GM12873 (cell line): ENCODE results near the gene C6orf118.

Experiments
- TF ChIP-seq, protein P1 (sequence below): IDR thresholded peaks from 2 replicates; pipeline ENCODE4 v1.5.1; 2012; ENCODE audit warnings: low read depth, mild to moderate bottlenecking, moderate library complexity, low read length, control low read depth; ENCODE audit not compliant: insufficient read depth; ENCODE audit errors: missing control alignments

C6orf118 gene

GRCh38 chr6:165272585-165272984 lies 36.8 kb downstream of the C6orf118 start:
- TF ChIP-seq, protein P1, sequence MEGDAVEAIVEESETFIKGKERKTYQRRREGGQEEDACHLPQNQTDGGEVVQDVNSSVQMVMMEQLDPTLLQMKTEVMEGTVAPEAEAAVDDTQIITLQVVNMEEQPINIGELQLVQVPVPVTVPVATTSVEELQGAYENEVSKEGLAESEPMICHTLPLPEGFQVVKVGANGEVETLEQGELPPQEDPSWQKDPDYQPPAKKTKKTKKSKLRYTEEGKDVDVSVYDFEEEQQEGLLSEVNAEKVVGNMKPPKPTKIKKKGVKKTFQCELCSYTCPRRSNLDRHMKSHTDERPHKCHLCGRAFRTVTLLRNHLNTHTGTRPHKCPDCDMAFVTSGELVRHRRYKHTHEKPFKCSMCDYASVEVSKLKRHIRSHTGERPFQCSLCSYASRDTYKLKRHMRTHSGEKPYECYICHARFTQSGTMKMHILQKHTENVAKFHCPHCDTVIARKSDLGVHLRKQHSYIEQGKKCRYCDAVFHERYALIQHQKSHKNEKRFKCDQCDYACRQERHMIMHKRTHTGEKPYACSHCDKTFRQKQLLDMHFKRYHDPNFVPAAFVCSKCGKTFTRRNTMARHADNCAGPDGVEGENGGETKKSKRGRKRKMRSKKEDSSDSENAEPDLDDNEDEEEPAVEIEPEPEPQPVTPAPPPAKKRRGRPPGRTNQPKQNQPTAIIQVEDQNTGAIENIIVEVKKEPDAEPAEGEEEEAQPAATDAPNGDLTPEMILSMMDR: no peak

GRCh38 chr6:165268987-165269386 lies 40.4 kb downstream of the C6orf118 start:
- TF ChIP-seq, protein P1: no peak

DNA sequence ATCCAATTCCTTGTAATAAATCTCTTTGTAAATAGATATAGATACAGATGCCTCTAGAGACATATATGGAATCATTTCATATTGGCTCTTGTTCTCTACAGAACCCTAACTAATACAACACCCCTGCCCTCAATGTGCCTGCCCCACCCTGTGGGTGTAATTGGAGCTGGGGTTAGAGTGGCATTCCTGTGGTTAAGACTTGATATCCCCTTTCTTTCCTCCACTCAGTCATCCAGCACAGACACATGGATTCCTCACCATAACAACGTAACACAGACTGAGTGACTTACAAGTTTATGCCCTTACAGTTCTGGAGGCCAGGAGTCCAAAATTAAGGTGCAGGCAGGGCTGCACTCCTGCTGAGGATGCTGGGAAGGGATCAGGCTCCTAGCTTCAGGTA lies 42.8 kb downstream of the C6orf118 start:
- TF ChIP-seq, protein P1: no peak

DNA sequence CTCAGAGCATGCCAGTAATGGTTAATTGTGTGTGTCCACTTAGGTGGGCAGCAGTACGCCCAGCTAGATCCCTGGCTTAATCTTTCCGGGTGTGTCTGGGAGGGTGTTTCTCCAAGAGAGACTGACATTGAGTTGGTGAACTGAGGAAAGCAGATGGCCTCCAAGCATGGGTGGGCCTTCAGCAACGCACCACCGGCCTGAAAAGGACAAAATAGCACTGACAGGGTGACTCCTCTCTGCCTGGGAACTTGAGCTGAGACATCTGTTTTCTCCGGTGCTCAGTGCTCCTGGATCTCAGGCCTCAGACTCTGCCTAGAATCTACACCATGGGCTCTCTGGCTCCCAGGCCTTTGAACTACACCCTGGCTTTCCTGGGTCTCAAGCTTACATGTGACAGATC lies 43.2 kb downstream of the C6orf118 start:
- TF ChIP-seq, protein P1: no peak

- TF ChIP-seq, protein P1: no peak
Observed at GRCh38 chr6:165260462-165260861, 48.9 kb downstream of the C6orf118 start.

DNA sequence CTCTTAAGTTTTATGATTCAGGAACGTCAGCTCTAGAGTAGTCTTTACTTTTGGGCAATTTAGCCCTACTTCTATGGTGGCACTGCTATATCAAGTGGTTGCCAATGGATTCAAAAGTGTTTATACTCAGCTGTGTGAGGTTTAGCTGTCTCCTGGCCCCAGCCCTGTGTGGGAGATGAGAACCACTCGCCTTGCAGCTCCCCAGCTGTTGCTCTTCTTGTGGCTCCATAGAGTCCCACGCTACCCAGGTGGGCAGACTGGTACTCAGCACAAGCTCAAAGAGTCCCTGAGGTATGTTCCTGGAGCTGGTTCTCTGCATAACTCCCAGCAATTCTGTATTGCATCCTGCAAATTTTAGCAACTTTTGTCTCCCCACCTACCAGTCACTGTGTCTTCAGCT lies 59.6 kb downstream of the C6orf118 start:
- TF ChIP-seq, protein P1: no peak

DNA sequence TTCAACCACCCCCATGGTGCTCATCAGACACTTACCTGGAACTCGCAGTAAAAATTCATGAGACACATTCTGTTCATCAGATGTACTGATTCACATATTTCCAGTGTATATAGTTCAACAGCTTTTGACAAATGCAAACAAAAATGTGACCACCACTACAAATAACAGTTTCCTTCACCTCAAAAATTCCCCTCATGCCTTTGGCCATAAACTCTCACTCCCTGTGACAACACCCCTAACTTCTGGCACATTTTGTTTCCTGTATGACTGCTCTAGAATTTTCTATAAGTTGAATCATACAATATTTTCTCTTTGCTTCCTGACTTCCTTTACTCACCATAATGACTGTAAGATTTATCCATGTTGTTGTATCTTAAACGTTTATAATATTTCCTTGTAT lies 63.7 kb downstream of the C6orf118 start:
- TF ChIP-seq, protein P1: no peak
